Duodenal mucosa (tissue), 2 donors: ENCODE results near the gene DENND1B.

Source experiments
- H3K27ac ChIP-seq: one replicate; pipeline ENCODE4 v1.7.0; 2013; ENCODE audit warnings: low read depth, low read length
- H3K27me3 ChIP-seq, 2 donors: one replicate each; pipeline ENCODE4 v1.7.0; 2013; ENCODE audit warnings: low read length in 2 of 2, control low read depth in 1 of 2; ENCODE audit not compliant: insufficient read depth in 2 of 2, control insufficient read depth in 1 of 2
- H3K36me3 ChIP-seq, 2 donors: one replicate each; pipeline ENCODE4 v1.7.0; 2013; ENCODE audit warnings: low read length in 2 of 2, control low read depth in 1 of 2; ENCODE audit not compliant: insufficient read depth in 2 of 2, control insufficient read depth in 1 of 2
- H3K4me1 ChIP-seq, 2 donors: one replicate each; pipeline ENCODE4 v1.7.0; 2013; ENCODE audit warnings: low read length in 2 of 2, control low read depth in 1 of 2; ENCODE audit not compliant: insufficient read depth in 2 of 2, control insufficient read depth in 1 of 2
- H3K4me3 ChIP-seq, 2 donors: one replicate each; pipeline ENCODE4 v1.7.0; 2013; ENCODE audit warnings: low read length in 2 of 2, low read depth in 1 of 2
- H3K9ac ChIP-seq, 2 donors: one replicate each; pipeline ENCODE4 v1.7.0; 2013; ENCODE audit warnings: low read length in 2 of 2, low read depth in 1 of 2
- H3K9me3 ChIP-seq, 2 donors: one replicate each; pipeline ENCODE4 v1.7.0; 2013; ENCODE audit warnings: low read length in 2 of 2, control low read depth in 1 of 2; ENCODE audit not compliant: control insufficient read depth in 1 of 2

Gene DENND1B

DNA sequence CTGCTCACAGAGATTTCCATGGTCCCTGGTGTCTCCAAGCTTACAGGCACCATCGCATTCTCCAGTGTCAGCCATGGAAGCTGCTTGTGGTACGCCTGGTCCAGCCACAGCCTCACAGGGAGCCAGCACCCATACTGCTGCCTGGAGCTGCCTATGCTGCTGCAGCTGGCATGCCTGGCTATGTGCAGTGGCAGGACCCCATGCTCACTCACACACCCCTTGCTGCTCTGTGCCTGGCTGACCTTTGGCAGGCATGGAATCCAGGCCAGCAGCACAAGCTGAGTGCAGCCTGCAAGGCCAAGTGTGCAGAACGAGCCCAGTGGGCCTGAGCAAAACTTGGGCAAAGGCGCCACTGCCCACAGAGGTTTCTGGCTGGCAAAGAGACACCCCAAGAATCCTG lies 26.4 kb upstream of the DENND1B start:
- Histone ChIP-seq H3K4me1 (no peaks in the 10 kb centered on the region), H3K36me3 (no peaks in the 10 kb centered on the region)

DNA sequence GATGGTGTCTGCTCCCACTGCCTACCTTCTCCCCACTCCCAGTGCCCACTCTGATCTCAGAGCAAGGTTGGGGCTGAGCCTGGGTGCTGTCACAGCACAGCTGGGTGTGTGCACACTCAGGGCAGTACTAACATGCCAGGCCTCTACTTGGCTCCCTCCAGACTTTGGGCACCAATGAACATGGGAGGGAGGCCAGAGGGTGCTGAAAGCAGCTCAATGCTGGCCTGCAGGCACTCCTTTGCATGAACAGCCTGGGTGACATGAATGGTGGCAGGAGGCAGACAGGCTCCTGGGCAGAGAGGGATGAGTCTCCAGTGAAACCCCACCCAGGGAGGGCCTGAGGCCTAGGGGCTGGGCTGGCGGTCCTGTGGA lies 25.8 kb upstream of the DENND1B start:
- H3K9me3 ChIP-seq, result peaks cover 27 to 39% of the 10 kb centered on the region in 2 donors
- no peak overlapping the region for H3K4me3 ChIP-seq
- no peak overlapping the region for H3K27ac ChIP-seq
- no peaks in the 10 kb centered on the region for H3K27me3 ChIP-seq
- H3K4me1 ChIP-seq, result no peaks in the 10 kb centered on the region
- no peak overlapping the region for H3K9ac ChIP-seq
- no peaks in the 10 kb centered on the region for H3K36me3 ChIP-seq

More for the DNA sequence above, 26.4 kb upstream of the DENND1B start:
- peaks cover 23 to 33% of the 10 kb centered on the region in 2 donors for H3K9me3 ChIP-seq
- H3K27me3 ChIP-seq, result no peaks in the 10 kb centered on the region
- H3K27ac ChIP-seq, result no peak overlapping the region
- H3K9ac ChIP-seq, result no peak overlapping the region
- H3K4me3 ChIP-seq, result no peak overlapping the region

DNA sequence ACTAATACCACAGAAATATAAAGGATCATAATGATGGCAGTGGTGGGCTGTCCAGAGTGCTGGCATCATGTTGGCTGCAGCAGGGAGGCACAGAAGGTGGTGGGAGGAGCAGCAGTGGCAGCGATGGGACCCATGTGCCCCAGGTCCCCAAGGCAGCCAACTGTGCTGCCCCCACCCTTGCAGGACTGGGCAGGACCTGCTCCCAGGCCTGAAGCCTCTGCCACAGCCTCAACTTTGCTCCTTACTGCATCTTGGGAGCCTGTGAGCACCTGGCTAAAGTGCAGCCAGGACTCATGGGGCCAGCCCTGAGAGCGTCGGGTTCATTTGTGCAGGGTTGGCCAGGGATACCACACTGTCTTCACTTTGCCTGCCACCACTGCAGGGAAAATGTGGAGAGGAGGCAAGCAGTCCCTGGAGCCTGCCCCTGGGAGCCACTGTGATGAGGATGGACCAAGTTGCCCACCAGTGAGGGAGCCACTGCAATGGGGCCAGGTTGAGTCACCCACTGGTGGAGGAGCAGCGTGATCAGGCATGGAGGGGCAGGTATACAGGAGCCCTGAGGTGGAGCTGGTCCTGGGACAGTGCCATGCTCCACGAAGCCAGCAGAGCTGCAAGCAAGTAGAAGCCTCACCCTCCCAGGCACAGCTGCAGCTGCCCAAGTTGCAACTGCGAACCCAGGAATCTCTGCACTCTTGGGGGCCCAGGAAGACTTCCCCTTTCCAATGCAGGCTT lies 25.3 kb upstream of the DENND1B start:
- no peak overlapping the region for H3K4me3 ChIP-seq
- H3K9me3 ChIP-seq, result peaks cover 27 to 39% of the 10 kb centered on the region in 2 donors
- no peak overlapping the region for H3K27ac ChIP-seq
- no peak overlapping the region for H3K9ac ChIP-seq
- H3K27me3 ChIP-seq, result no peaks in the 10 kb centered on the region
- H3K4me1 ChIP-seq, result no peaks in the 10 kb centered on the region
- H3K36me3 ChIP-seq, result no peaks in the 10 kb centered on the region

DNA sequence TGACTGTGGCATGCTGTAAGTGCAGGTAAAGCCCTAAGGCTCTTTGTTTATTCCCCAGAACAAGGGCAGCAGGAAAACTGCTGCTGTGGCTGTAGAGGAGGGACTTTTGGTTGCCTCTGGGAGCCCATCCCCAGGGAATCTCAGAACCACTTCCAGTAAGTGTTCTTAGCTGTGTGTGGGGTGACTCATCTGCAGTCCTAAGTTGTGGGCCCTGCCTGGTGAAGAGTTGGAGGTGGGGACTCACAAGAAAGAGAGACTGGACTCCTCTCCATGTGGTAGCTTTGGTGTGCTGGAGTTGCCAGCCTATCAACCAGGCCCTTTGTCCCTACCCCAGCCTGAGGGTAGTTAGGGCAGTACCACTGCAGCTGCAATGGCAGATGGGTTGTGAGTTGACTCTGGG lies 24.0 kb upstream of the DENND1B start:
- no peak overlapping the region for H3K4me3 ChIP-seq
- no peaks in the 10 kb centered on the region for H3K4me1 ChIP-seq
- H3K9me3 ChIP-seq, result peaks cover 27 to 39% of the 10 kb centered on the region in 2 donors
- no peaks in the 10 kb centered on the region for H3K36me3 ChIP-seq
- no peaks in the 10 kb centered on the region for H3K27me3 ChIP-seq
- H3K9ac ChIP-seq, result no peak overlapping the region
- H3K27ac ChIP-seq, result no peak overlapping the region

DNA sequence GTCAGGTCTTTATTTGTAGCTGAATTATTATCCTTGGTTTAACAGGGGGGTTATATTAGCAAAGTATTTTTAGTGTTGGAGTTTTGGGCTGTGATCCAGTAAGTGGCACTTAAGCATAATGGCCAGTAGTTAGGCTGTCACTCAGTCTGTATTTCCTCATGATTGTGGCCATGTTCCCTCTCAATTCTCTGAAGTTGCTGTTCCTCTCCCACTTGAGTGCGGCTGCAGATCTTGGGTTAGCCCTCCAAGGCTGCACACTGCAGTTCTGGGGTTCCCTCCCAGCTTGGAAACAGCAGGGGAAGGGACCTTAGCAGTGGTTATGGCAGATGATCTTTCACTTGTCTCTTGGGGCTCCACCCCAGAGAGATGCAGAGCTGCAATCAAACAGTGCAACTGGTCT lies 23.2 kb upstream of the DENND1B start:
- Histone ChIP-seq H3K4me1 (no peaks in the 10 kb centered on the region), H3K9ac (no peak overlapping the region), H3K4me3 (no peak overlapping the region), H3K27ac (no peak overlapping the region), H3K36me3 (no peaks in the 10 kb centered on the region), H3K27me3 (no peaks in the 10 kb centered on the region), H3K9me3 (peaks cover 27 to 39% of the 10 kb centered on the region in 2 donors)

DNA sequence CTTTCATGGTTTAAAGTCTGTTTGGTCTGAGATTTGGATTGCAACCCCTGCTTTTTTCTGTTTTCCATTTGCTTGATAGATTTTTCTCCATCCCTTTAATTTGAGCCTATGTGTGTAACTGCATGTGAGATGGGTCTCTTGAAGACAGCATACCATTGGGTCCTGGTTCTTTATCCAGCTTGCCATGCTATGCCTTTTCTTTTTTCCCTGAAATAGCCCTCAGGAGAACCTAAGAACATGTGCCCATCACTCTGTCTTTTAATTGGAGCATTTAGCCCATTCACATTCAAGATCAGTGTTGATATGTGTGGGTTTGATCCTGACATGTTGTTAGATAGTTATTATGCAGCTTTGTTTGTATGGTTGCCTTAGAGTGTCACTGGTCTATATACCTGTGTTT lies 21.7 kb upstream of the DENND1B start:
- Histone ChIP-seq H3K9me3 (peaks cover 27 to 39% of the 10 kb centered on the region in 2 donors), H3K27me3 (no peaks in the 10 kb centered on the region), H3K27ac (no peak overlapping the region), H3K9ac (no peak overlapping the region), H3K4me1 (no peaks in the 10 kb centered on the region), H3K4me3 (no peak overlapping the region), H3K36me3 (no peaks in the 10 kb centered on the region)

DNA sequence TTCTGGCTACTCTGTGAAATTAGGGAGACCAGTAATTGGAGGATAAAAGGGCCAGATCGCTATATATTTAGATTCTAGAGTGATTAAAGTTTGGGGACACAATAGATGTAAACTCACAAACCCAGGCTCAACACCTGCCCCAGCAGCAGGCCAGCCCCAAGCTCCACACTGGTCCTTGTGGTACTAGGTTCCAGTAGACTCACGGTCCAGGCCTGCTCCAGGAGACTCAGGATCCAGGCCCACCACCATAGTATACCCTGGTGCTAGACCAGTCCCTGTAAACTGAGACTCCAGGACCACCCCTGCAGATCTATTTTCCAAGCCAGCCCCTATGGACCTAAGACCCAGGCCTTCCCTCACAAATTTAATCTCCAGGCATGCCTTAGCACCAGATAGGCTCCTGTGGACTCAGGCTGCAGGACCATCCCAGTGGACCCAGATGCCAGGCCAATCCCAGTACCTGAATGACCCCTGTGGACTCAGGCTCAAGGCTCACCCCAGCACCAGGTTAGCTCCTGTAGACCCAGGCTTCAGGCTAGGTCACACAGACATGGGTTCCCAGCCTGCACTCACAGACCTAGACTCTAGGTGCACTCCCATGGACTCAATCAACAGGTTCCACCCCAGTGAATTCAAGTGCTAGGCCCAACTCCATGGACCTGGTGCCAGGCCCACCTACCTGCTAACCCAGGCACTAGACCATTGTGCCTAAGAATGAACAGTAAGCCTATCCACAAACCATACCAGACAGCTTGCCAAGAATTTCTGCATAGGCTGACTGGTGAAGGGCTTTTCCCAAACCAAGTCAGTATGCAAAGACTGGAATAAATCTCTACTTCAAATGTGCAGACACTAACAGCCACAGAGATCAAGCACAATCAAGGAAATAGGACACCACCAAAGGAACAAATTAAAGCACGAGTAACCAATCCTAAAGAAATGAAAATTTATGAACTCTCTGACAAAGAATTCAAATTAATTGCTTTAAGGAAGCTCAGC lies 13.8 kb upstream of the DENND1B start:
- Histone ChIP-seq H3K4me1 (peaks cover 0 to 8% of the 10 kb centered on the region in 2 donors), H3K4me3 (no peak overlapping the region), H3K9ac (no peak overlapping the region), H3K27me3 (no peaks in the 10 kb centered on the region), H3K36me3 (no peaks in the 10 kb centered on the region), H3K27ac (no peak overlapping the region), H3K9me3 (no peaks in the 10 kb centered on the region)

DNA sequence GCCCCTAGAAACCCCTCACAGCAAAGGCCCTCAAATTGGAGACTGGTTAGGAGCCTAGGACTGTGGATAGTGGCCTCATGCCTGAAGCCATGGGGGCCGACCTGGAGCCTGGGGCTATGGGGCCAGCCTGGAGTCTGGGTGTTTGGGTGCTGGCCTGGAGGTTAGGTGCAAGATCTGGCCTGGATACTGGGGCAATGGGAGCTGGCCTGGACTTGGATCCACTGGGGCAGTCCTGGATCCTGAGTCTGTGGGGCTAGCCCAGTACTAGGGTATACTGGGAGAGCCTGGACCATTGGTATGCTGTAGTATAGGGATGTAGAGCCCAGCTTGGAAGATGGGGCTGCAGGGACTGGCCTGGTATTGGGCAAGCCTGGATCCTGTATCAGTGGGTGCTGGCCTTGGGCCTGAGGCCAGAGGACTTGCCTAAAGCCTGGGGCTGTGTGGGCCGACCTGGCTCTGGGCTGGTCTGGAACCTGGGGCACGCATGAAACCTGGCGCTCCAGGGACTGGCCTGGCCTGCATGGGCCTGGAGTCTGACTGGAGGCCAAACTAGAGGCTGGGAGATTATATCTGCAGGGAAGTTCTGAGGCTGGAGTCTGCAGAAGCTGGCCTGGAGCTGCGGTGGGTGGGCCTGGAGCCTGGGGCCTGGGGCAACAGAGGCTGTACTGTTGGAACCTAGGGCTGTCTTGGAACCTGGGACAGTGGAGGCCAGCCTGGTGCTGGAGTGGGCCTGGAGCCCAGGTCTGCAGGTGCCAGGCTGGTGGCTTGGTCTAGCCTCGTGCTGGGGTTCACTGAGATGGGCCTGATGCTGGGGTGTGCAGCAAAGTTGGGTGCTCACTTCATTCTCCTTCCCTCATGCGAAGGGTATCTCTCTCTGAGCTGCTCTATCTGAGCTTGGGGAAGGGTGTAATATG lies 12.6 kb upstream of the DENND1B start:
- Histone ChIP-seq H3K27me3 (no peaks in the 10 kb centered on the region), H3K9ac (no peak overlapping the region), H3K36me3 (no peaks in the 10 kb centered on the region), H3K4me1 (peaks cover 5 to 20% of the 10 kb centered on the region in 2 donors), H3K27ac (no peak overlapping the region), H3K4me3 (no peak overlapping the region), H3K9me3 (no peaks in the 10 kb centered on the region)

DNA sequence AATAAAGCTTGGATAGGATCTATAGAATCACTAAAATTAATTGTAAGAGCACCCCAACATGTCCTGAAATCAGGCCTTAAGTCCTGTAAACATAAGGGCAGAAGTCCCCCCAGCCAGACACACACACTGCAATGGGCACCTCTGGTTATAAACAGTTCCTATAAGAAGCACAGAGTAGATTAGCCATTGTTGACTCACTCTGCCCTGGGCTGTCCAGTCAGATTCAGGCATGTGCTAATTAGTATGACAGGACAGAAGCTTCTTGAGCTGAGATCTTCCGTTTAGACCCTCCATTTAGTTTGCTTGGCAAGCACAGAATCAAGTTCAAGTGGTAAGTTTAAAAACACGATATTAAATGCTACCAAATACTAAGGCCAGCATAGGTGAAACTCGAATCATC lies 11.8 kb upstream of the DENND1B start:
- H3K4me3 ChIP-seq, result no peak overlapping the region
- H3K9me3 ChIP-seq, result no peaks in the 10 kb centered on the region
- H3K4me1 ChIP-seq, result peaks cover 13 to 28% of the 10 kb centered on the region in 2 donors
- H3K27ac ChIP-seq, result no peak overlapping the region
- H3K9ac ChIP-seq, result no peak overlapping the region
- no peaks in the 10 kb centered on the region for H3K36me3 ChIP-seq
- no peaks in the 10 kb centered on the region for H3K27me3 ChIP-seq
